Tibial nerve (tissue), 4 donors: Measurements from ENCODE around the gene LRRC1. TPM values are rescaled to one million over a fixed set of nuclear protein-coding genes. Genes with fewer than 3 reads are reported as not detected.
A peak's percentile ranks its signal among the peaks of the same experiment; 100 is the strongest.

Experiments used
- DNase-seq, 2 donors: peaks; one replicate each; pipeline ENCODE4 v3.0.0-alpha.2; 2019; ENCODE audit warnings: low spot score in 2 of 2
- H3K27ac ChIP-seq, 4 donors: fragments of 200-600 bp; sonication (generic) in 3 of 4; one replicate each; pipeline ENCODE4 v1.5.1; 2017 to 2019; ENCODE audit warnings: mild to moderate bottlenecking in 1 of 4
- H3K27me3 ChIP-seq, 2 donors: fragments of 200-600 bp; sonication (generic) in 1 of 2; one replicate each; pipeline versions ENCODE4 v1.5.1 to v1.6.0; 2017 to 2019
- H3K36me3 ChIP-seq, 3 donors: fragments of 200-600 bp; sonication (generic); one replicate each; pipeline ENCODE4 v1.5.1; 2018 to 2019
- H3K4me1 ChIP-seq, 4 donors: fragments of 200-600 bp; sonication (generic) in 3 of 4; one replicate each; pipeline ENCODE4 v1.5.1; 2017 to 2019
- H3K4me3 ChIP-seq, 4 donors: fragments of 200-600 bp; sonication (generic) in 3 of 4; one replicate each; pipeline ENCODE4 v1.5.1; 2017 to 2019; ENCODE audit warnings: mild to moderate bottlenecking in 1 of 4, moderate library complexity in 1 of 4
- H3K9me3 ChIP-seq, 4 donors: fragments of 200-600 bp; sonication (generic) in 3 of 4; one replicate each; pipeline ENCODE4 v1.5.1; 2017 to 2019
- CTCF ChIP-seq, 5 experiments: fragments of 200-600 bp in 3 of 5; fragments of 450-650 bp in 2 of 5; sonication (generic) in 3 of 5; IDR thresholded peaks; one replicate each; pipeline ENCODE4 v1.5.1; 2016 to 2019; ENCODE audit warnings: antibody characterized with exemption in 5 of 5, mild to moderate bottlenecking in 3 of 5, moderate library complexity in 2 of 5
- EP300 ChIP-seq, 2 donors: sonication (generic); formaldehyde crosslinking; IDR thresholded peaks; one replicate each; pipeline ENCODE4 v1.6.1; 2017; ENCODE audit warnings: antibody characterized with exemption in 2 of 2, mild to moderate bottlenecking in 1 of 2
- POLR2A ChIP-seq, 2 donors: fragments of 450-650 bp; IDR thresholded peaks; one replicate each; pipeline ENCODE4 v1.6.1; 2017; ENCODE audit warnings: antibody characterized with exemption in 2 of 2, mild to moderate bottlenecking in 2 of 2, moderate library complexity in 2 of 2
- WGBS, 2 donors: methylation state at CpG; one replicate each; pipeline ENCODE4 v1.1.5; 2018; 5-methylcytosine and 5-hydroxymethylcytosine counted together
- total RNA-seq, 4 donors: library from RNA; depleted of rRNA; stranded (reverse); fragments of >200 nt; gene quantifications; one replicate each; pipeline ENCODE4 v1.1.0, GENCODE V29; 2016

LRRC1 gene
- total RNA-seq, 4 donors from 2014 or later, result 22.8 to 50.0 (median 39.6) TPM

GRCh38 chr6:53929041-53929820 is 134.4 kb downstream of the LRRC1 start:
- TF ChIP-seq POLR2A (IDR thresholded peaks at IDR 0.05) (no peak), EP300 (IDR thresholded peaks at IDR 0.05) (peak in 1 of 2 donors; percentile 20), CTCF (IDR thresholded peaks at IDR 0.05) (no peak)
- WGBS, 2 donors, result 78 to 92% methylated on average over 4 of the region's 4 CpGs

GRCh38 chr6:53929821-53930120 is 135.0 kb downstream of the LRRC1 start:
- Histone ChIP-seq H3K27me3 (no peaks in the 10 kb centered on the region), H3K9me3 (no peaks in the 10 kb centered on the region), H3K4me3 (no peak overlapping the region), H3K4me1 (peaks cover 0 to 10% (median 2%) of the 10 kb centered on the region in 4 donors), H3K27ac (no peak overlapping the region), H3K36me3 (no peaks in the 10 kb centered on the region)
- TF ChIP-seq CTCF (IDR thresholded peaks at IDR 0.05) (no peak), EP300 (IDR thresholded peaks at IDR 0.05) (no peak), POLR2A (IDR thresholded peaks at IDR 0.05) (no peak)
- no peak for DNase-seq
- 96 to 97% methylated on average over 6 of the region's 6 CpGs for WGBS, 2 donors

More at GRCh38 chr6:53929041-53929820, 134.4 kb downstream of the LRRC1 start:
- H3K27me3 ChIP-seq, result no peaks in the 10 kb centered on the region
- DNase-seq, result no peak
- H3K4me1 ChIP-seq, result peaks cover 0 to 10% (median 2%) of the 10 kb centered on the region in 4 donors
- H3K9me3 ChIP-seq, result no peaks in the 10 kb centered on the region
- no peak overlapping the region for H3K4me3 ChIP-seq
- no peak overlapping the region for H3K27ac ChIP-seq
- H3K36me3 ChIP-seq, result no peaks in the 10 kb centered on the region

GRCh38 chr6:53930330-53930729 is 135.5 kb downstream of the LRRC1 start:
- H3K27ac ChIP-seq, result no peak overlapping the region
- peaks cover 0 to 10% (median 2%) of the 10 kb centered on the region in 4 donors for H3K4me1 ChIP-seq
- H3K27me3 ChIP-seq, result no peaks in the 10 kb centered on the region
- TF ChIP-seq CTCF (IDR thresholded peaks at IDR 0.05), result no peak
- no peak for TF ChIP-seq EP300 (IDR thresholded peaks at IDR 0.05)
- no peak for TF ChIP-seq POLR2A (IDR thresholded peaks at IDR 0.05)
- H3K36me3 ChIP-seq, result no peaks in the 10 kb centered on the region
- no peak overlapping the region for H3K4me3 ChIP-seq
- H3K9me3 ChIP-seq, result no peaks in the 10 kb centered on the region
- no peak for DNase-seq
- 92 to 97% methylated on average over 1 of the region's 1 CpG for WGBS, 2 donors

GRCh38 chr6:53931086-53931485 is 136.3 kb downstream of the LRRC1 start:
- H3K27me3 ChIP-seq, result no peaks in the 10 kb centered on the region
- H3K4me1 ChIP-seq, result peaks cover 0 to 10% (median 2%) of the 10 kb centered on the region in 4 donors
- no peaks in the 10 kb centered on the region for H3K36me3 ChIP-seq
- no peak overlapping the region for H3K27ac ChIP-seq
- DNase-seq, result no peak
- TF ChIP-seq POLR2A (IDR thresholded peaks at IDR 0.05), result no peak
- TF ChIP-seq EP300 (IDR thresholded peaks at IDR 0.05), result no peak
- TF ChIP-seq CTCF (IDR thresholded peaks at IDR 0.05), result no peak
- no peaks in the 10 kb centered on the region for H3K9me3 ChIP-seq
- WGBS, 2 donors, result 67 to 83% methylated on average over 3 of the region's 3 CpGs
- no peak overlapping the region for H3K4me3 ChIP-seq

- H3K4me3 ChIP-seq, result no peak overlapping the region
- 83 to 89% methylated on average over 2 of the region's 2 CpGs for WGBS, 2 donors
- no peak for DNase-seq
- H3K9me3 ChIP-seq, result no peaks in the 10 kb centered on the region
- H3K27ac ChIP-seq, result no peak overlapping the region
- H3K36me3 ChIP-seq, result no peaks in the 10 kb centered on the region
- peaks cover 0 to 4% (median 0%) of the 10 kb centered on the region in 4 donors for H3K4me1 ChIP-seq
- TF ChIP-seq EP300 (IDR thresholded peaks at IDR 0.05) (no peak), CTCF (IDR thresholded peaks at IDR 0.05) (no peak), POLR2A (IDR thresholded peaks at IDR 0.05) (no peak)
- H3K27me3 ChIP-seq, result no peaks in the 10 kb centered on the region
Observed at GRCh38 chr6:53932516-53932915, 137.7 kb downstream of the LRRC1 start.
